Esophagus mucosa (tissue), 1 donor: Measurements from ENCODE around the gene RBBP7. TPM values are rescaled to one million over a fixed set of nuclear protein-coding genes. Genes with fewer than 3 reads are reported as not detected.

Experiments
- ATAC-seq: fragments of 200-7000 bp; cut with Tn5 transposase; one replicate; pipeline ENCODE4 v1.9.1; 2020
- total RNA-seq: library from RNA; stranded (reverse); gene quantifications from one replicate; pipeline ENCODE4 v1.2.4, GENCODE V29; 2023
- donor health status: DM: yes; HTN: yes; CAD: no.

RBBP7 gene
- total RNA-seq, 1 donor from 2014 or later: 72.5 TPM

- no peak for ATAC-seq
Measured at GRCh38 chrX:16825264-16826035, 44.7 kb downstream of the RBBP7 start.

DNA sequence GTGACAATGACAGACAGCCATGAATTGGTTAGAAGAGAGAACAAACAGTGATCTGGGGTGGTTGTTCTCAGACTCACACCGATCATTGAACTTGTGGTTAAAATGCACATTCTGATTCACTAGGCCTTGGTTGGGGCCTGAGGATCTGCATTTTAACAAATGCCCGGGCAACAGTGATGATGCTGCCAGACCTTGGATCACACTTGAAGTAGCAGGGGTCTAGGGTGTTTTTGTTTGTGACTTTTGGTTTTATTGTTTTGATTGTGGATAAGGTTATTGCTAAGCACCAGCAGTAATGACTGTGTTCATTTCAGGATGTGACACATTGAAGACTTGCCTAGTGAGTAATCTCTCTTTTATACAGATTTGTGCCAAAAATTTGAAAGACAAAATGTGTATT, 47.4 kb downstream of the RBBP7 start:
- ATAC-seq: no peak

DNA sequence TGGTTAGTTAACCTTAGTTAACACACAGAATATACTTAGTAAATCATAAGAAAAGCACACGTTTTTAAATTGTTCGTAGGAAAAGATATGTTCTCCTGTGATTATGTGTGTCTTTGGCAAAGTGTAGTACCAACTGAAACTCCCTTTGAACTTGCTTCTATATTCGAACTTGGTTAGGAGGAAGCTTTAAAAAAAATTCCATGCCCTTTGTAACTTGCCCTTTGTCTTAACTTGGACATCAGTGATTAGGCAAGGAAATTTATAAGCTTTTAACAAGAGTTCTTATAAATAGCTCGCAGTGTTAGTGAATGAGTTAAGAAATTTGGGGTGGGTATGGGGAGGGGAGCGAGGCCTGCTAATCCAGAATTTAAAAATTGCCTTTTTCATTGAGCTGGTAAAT, 50.5 kb downstream of the RBBP7 start:
- ATAC-seq: no peak

GRCh38 chrX:16814597-16814996, 55.6 kb downstream of the RBBP7 start:
- no peak for ATAC-seq

- ATAC-seq: peak; percentile 74
Measured at GRCh38 chrX:16807976-16808542, 62.1 kb downstream of the RBBP7 start.

- peak; percentile 32 for ATAC-seq
Measured at GRCh38 chrX:16807548-16807947, 62.6 kb downstream of the RBBP7 start.

DNA sequence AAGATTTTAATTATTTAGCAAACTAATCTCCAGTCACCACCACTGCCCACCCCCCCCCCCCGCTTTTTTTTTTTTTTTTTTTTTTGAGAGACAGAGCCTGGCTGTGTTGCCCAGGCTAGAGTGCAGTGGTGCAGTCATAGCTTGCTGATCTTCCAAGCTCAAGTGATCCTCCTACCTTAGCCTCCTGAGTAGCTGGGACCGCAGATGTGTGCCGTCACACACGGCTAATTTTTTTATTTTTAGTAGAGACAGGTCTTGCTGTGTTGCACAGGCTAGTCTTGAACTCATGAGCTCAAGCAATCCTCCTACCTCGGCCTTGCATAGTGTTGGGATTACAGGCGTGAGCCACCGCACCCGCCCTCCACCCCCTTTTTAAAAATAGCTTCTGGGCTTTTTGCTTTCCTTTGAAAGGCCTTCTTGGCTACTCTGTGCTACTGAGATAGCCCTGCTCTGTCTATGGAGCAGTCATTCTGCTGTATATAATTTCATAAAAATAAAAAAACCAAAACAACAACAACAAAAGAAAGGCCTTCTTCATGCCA, 65.2 kb downstream of the RBBP7 start:
- no peak for ATAC-seq

DNA sequence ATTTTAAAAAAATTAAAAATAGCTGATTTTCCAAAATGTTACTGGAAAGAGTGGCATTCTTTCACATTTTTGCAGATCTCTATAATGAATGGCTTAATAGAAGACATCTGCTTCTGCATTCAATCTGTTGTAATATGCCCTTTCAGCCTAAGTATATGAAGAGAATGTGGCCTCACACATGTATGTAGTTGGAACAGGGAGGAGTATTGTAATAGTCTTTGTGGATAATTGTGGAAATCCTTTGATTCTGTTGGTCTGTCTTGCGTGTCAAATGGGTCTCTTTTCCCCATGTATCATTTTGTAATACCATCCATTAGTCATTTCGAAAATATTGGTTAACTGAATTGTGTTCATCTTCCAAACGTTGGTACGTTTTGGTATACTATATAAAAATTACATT, 72.3 kb downstream of the RBBP7 start:
- ATAC-seq: no peak

DNA sequence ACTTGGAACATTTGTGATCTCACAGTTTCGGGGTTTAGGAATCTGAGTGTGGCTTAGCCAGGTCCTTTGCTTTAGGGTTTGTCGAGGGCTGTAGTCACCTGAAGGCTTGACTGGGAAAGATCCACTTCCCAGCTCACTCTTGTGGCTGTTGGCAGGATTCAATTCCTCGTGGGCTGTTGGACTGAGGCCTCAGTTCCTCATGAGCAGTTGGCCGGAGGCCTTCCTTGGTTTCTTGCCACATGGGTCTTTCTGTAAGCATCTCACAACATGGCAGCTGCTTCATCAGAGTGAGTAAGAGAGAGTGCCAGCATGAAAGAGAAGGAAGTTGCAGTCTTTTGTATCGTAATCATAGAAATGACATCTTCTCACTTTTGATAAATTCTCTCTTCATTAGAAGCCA, 72.8 kb downstream of the RBBP7 start:
- no peak for ATAC-seq

DNA sequence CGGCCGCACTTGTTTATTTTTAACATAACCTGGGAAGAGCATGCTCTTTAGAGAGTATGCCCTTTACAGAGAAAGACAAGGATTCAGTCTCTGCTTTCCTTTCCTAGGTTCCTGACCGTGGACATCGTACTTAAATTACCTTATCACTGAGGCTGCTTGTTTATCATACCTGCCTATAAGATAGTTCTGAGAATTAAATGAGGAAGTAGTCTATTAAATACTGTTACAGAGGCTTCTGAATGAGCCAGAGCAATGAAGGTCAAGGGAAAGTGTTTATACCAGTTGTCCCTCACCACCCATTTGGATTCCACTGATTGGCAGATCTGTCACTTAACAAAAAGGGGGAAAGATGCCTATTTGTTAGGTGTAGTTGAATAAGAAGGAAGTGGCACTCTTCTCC, 73.9 kb downstream of the RBBP7 start:
- no peak for ATAC-seq

Other genes with a start within 250 kb of the RBBP7 start
- gene S100G, start 220.2 kb downstream of the RBBP7 start, total RNA-seq: not detected
- 4.8 TPM for gene CTPS2, start 157.7 kb downstream of the RBBP7 start, total RNA-seq
- gene SYAP1, start 150.8 kb downstream of the RBBP7 start, total RNA-seq: 23.2 TPM
- 8.5 TPM for gene TXLNG, start 83.9 kb downstream of the RBBP7 start, total RNA-seq
- gene REPS2, start 76.3 kb upstream of the RBBP7 start, total RNA-seq: 0.88 TPM